ENCODE results near the gene KLC3. TPM values are rescaled to one million over a fixed set of nuclear protein-coding genes. Genes with fewer than 3 reads are reported as not detected.

Gene KLC3
- total and polyA plus RNA-seq, 4 donors, result 0.80 to 2.2 (median 1.4) TPM

GRCh38 chr19:45376045-45376724 is 35.6 kb downstream of the KLC3 start:
- no peaks in the 10 kb centered on the region for H3K9me3 ChIP-seq (ENCODE audit: control insufficient read depth in 4 of 4, insufficient read depth in 3 of 4, low read length in 3 of 4)
- 47 to 68% methylated on average over 13 of the region's 13 CpGs for WGBS, 2 donors
- ATAC-seq (ENCODE audit: insufficient read depth, low FRiP score) (no peak), DNase-seq (peak; percentile 50 to 65 (median 61))
- TF ChIP-seq, protein P1, sequence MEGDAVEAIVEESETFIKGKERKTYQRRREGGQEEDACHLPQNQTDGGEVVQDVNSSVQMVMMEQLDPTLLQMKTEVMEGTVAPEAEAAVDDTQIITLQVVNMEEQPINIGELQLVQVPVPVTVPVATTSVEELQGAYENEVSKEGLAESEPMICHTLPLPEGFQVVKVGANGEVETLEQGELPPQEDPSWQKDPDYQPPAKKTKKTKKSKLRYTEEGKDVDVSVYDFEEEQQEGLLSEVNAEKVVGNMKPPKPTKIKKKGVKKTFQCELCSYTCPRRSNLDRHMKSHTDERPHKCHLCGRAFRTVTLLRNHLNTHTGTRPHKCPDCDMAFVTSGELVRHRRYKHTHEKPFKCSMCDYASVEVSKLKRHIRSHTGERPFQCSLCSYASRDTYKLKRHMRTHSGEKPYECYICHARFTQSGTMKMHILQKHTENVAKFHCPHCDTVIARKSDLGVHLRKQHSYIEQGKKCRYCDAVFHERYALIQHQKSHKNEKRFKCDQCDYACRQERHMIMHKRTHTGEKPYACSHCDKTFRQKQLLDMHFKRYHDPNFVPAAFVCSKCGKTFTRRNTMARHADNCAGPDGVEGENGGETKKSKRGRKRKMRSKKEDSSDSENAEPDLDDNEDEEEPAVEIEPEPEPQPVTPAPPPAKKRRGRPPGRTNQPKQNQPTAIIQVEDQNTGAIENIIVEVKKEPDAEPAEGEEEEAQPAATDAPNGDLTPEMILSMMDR (IDR thresholded peaks at IDR 0.05; ENCODE audit: control extremely low read depth, extremely low read depth), result no peak
- H3K36me3 ChIP-seq (ENCODE audit: control insufficient read depth in 4 of 4, insufficient read depth in 4 of 4, low read length in 4 of 4), result peaks cover 0 to 5% (median 0%) of the 10 kb centered on the region in 4 donors
- H3K9ac ChIP-seq (ENCODE audit: insufficient read depth in 1 of 2, low read length in 2 of 2), result no peak overlapping the region
- H3K27ac ChIP-seq (ENCODE audit: low read depth in 1 of 2, low read length in 1 of 2), result no peak overlapping the region
- no peak overlapping the region for H3K4me3 ChIP-seq
- H3K27me3 ChIP-seq (ENCODE audit: control insufficient read depth in 3 of 3, insufficient read depth in 3 of 3, low read length in 2 of 3), result no peaks in the 10 kb centered on the region
- peaks cover 0 to 2% (median 0%) of the 10 kb centered on the region in 5 donors for H3K4me1 ChIP-seq (ENCODE audit: control insufficient read depth in 5 of 5, insufficient read depth in 5 of 5, low read length in 5 of 5)

DNA sequence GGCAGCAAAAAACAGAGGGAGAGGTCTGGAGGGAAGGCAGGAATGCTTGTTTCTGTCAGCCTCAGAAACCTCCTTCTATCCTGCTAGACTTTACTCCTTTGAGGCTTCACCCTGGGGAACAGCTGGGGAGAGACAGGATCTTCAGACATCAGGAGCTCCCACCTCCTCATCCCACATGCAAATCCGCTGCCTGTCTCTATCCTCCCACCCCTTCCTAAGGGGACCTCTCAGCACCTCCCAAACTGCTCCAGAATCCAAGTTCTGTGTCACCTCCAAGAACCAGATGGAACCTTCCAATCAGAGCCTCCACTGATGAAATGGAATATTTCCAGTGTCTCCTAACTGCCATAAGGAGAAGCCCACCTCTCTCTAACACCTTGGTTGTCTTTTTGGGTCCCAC is 39.6 kb downstream of the KLC3 start:
- ATAC-seq (ENCODE audit: insufficient read depth, low FRiP score), result no peak
- H3K27ac ChIP-seq (ENCODE audit: low read depth in 1 of 2, low read length in 1 of 2), result no peak overlapping the region
- H3K4me3 ChIP-seq, result no peak overlapping the region
- 94 to 100% methylated on average over 1 of the region's 1 CpG for WGBS, 2 donors
- DNase-seq, result no peak
- no peaks in the 10 kb centered on the region for H3K9me3 ChIP-seq (ENCODE audit: control insufficient read depth in 4 of 4, insufficient read depth in 3 of 4, low read length in 3 of 4)
- H3K9ac ChIP-seq (ENCODE audit: insufficient read depth in 1 of 2, low read length in 2 of 2), result no peak overlapping the region
- H3K27me3 ChIP-seq (ENCODE audit: control insufficient read depth in 3 of 3, insufficient read depth in 3 of 3, low read length in 2 of 3), result peaks cover 0 to 5% (median 3%) of the 10 kb centered on the region in 3 donors
- H3K36me3 ChIP-seq (ENCODE audit: control insufficient read depth in 4 of 4, insufficient read depth in 4 of 4, low read length in 4 of 4), result peaks cover 0 to 4% (median 0%) of the 10 kb centered on the region in 4 donors
- TF ChIP-seq, protein P1 (IDR thresholded peaks at IDR 0.05; ENCODE audit: control extremely low read depth, extremely low read depth), result no peak
- H3K4me1 ChIP-seq (ENCODE audit: control insufficient read depth in 5 of 5, insufficient read depth in 5 of 5, low read length in 5 of 5), result peaks cover 0 to 2% (median 0%) of the 10 kb centered on the region in 5 donors

DNA sequence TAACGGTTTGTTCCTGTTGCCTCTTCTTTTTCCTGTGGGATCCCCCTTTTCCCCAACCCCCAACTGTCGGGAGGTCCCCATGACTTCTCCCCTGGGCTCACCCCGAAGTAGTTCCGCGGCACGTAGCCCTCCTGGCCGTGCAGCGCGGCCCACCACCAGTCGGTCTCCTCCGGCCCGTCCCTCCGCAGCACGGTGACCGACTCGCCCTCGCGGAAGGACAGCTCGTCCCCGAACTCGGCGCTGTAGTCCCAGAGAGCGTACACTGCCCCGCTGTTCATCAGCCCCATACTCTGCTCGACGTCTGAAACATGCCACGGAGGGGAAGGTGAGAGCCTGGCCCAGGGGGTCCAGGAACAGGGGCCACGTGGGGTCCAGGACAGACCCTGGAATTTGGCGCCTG is 41.9 kb downstream of the KLC3 start:
- 88 to 89% methylated on average over 29 of the region's 29 CpGs for WGBS, 2 donors
- no peaks in the 10 kb centered on the region for H3K9me3 ChIP-seq (ENCODE audit: control insufficient read depth in 4 of 4, insufficient read depth in 3 of 4, low read length in 3 of 4)
- TF ChIP-seq, protein P1 (IDR thresholded peaks at IDR 0.05; ENCODE audit: control extremely low read depth, extremely low read depth), result no peak
- no peak overlapping the region for H3K9ac ChIP-seq (ENCODE audit: insufficient read depth in 1 of 2, low read length in 2 of 2)
- DNase-seq (no peak), ATAC-seq (ENCODE audit: insufficient read depth, low FRiP score) (no peak)
- peaks cover 0 to 8% (median 0%) of the 10 kb centered on the region in 5 donors for H3K4me1 ChIP-seq (ENCODE audit: control insufficient read depth in 5 of 5, insufficient read depth in 5 of 5, low read length in 5 of 5)
- H3K4me3 ChIP-seq, result no peak overlapping the region
- no peak overlapping the region for H3K27ac ChIP-seq (ENCODE audit: low read depth in 1 of 2, low read length in 1 of 2)
- H3K27me3 ChIP-seq (ENCODE audit: control insufficient read depth in 3 of 3, insufficient read depth in 3 of 3, low read length in 2 of 3), result peaks cover 0 to 20% (median 10%) of the 10 kb centered on the region in 3 donors
- peaks cover 0 to 4% (median 0%) of the 10 kb centered on the region in 4 donors for H3K36me3 ChIP-seq (ENCODE audit: control insufficient read depth in 4 of 4, insufficient read depth in 4 of 4, low read length in 4 of 4)
